H9 (cell line): ENCODE measurements around the gene NOP16. TPM values are rescaled to one million over a fixed set of nuclear protein-coding genes. Genes with fewer than 3 reads are reported as not detected.

ENCODE experiments used
- DNase-seq: peaks from one replicate; pipeline ENCODE4 v3.0.0-alpha.2; 2017
- H2AFZ ChIP-seq: one replicate; pipeline ENCODE4 v1.6.1; 2013; ENCODE audit warnings: mild to moderate bottlenecking, low read length, control low read depth, moderate library complexity
- H2AK5ac ChIP-seq: 2 replicates; pipeline ENCODE4 v1.6.1; 2013; ENCODE audit warnings: low read length, control low read depth, mixed read lengths; ENCODE audit not compliant: insufficient read length
- H2BK120ac ChIP-seq: one replicate; pipeline ENCODE4 v1.6.1; 2013; ENCODE audit warnings: low read depth, mild to moderate bottlenecking, low read length, control low read depth, inconsistent platforms; ENCODE audit not compliant: poor library complexity, severe bottlenecking
- H2BK12ac ChIP-seq: 2 replicates; pipeline ENCODE4 v1.6.1; 2013; ENCODE audit warnings: low read length, control low read depth, mixed read lengths, low read depth; ENCODE audit not compliant: insufficient read length
- H2BK15ac ChIP-seq: 2 replicates; pipeline ENCODE4 v1.6.1; 2013; ENCODE audit warnings: low read depth, low read length, control low read depth
- H2BK20ac ChIP-seq: one replicate; pipeline ENCODE4 v1.6.1; 2013; ENCODE audit warnings: low read depth, mild to moderate bottlenecking, low read length, control low read depth, inconsistent platforms; ENCODE audit not compliant: poor library complexity, severe bottlenecking
- H2BK5ac ChIP-seq: 2 replicates; pipeline ENCODE4 v1.6.1; 2013; ENCODE audit warnings: low read length, control low read depth, mixed read lengths; ENCODE audit not compliant: insufficient read length
- H3K14ac ChIP-seq: 2 replicates; pipeline ENCODE4 v1.6.1; 2013; ENCODE audit warnings: low read length, control low read depth; ENCODE audit not compliant: insufficient read depth
- H3K18ac ChIP-seq: 2 replicates; pipeline ENCODE4 v1.6.1; 2013; ENCODE audit warnings: low read depth, mild to moderate bottlenecking, mixed read lengths, low read length, control low read depth; ENCODE audit not compliant: insufficient read length
- H3K23ac ChIP-seq: 2 replicates; pipeline ENCODE4 v1.6.1; 2013; ENCODE audit warnings: low read length, control low read depth, mixed read lengths, low read depth; ENCODE audit not compliant: insufficient read length
- H3K23me2 ChIP-seq: 2 replicates; pipeline ENCODE4 v1.6.1; 2013; ENCODE audit warnings: low read depth, mild to moderate bottlenecking, mixed read lengths, low read length, control low read depth; ENCODE audit not compliant: insufficient read length, poor library complexity, severe bottlenecking
- H3K27ac ChIP-seq: 2 replicates; pipeline ENCODE4 v1.5.1; 2013; ENCODE audit warnings: low read length, control low read depth, mixed read lengths, low read depth; ENCODE audit not compliant: insufficient read length
- H3K27me3 ChIP-seq: 2 replicates; pipeline ENCODE4 v1.6.1; 2013; ENCODE audit warnings: low read length, control low read depth, inconsistent platforms; ENCODE audit not compliant: insufficient read depth
- H3K4ac ChIP-seq: 2 replicates; pipeline ENCODE4 v1.6.1; 2013; ENCODE audit warnings: low read depth, mild to moderate bottlenecking, control low read depth, inconsistent platforms, low read length, moderate library complexity
- H3K4me1 ChIP-seq: 2 replicates; pipeline ENCODE4 v1.6.1; 2013; ENCODE audit warnings: low read length, control low read depth, inconsistent platforms; ENCODE audit not compliant: insufficient read depth
- H3K4me2 ChIP-seq: 2 replicates; pipeline ENCODE4 v1.6.1; 2013; ENCODE audit warnings: low read length, control low read depth, mixed read lengths; ENCODE audit not compliant: insufficient read length, insufficient read depth
- H3K56ac ChIP-seq: 2 replicates; pipeline ENCODE4 v1.6.1; 2013; ENCODE audit warnings: low read depth, mild to moderate bottlenecking, mixed read lengths, low read length, control low read depth; ENCODE audit not compliant: insufficient read length
- H3K79me1 ChIP-seq: 2 replicates; pipeline ENCODE4 v1.6.1; 2013; ENCODE audit warnings: low read depth, mild to moderate bottlenecking, moderate library complexity, low read length, control low read depth, inconsistent platforms; ENCODE audit not compliant: insufficient read depth, poor library complexity, severe bottlenecking
- H3K79me2 ChIP-seq: 2 replicates; pipeline ENCODE4 v1.6.1; 2013; ENCODE audit warnings: low read length, control low read depth, inconsistent platforms; ENCODE audit not compliant: insufficient read depth
- H3K9ac ChIP-seq: 2 replicates; pipeline ENCODE4 v1.6.1; 2013; ENCODE audit warnings: low read length, control low read depth, mixed read lengths; ENCODE audit not compliant: insufficient read length; ENCODE audit errors: extremely low read depth
- H3K9me3 ChIP-seq: one replicate; pipeline ENCODE4 v1.6.1; 2013; ENCODE audit warnings: low read depth, low read length, inconsistent platforms; ENCODE audit not compliant: control insufficient read depth
- H3T11ph ChIP-seq: one replicate; pipeline ENCODE4 v1.6.1; 2013; ENCODE audit warnings: mild to moderate bottlenecking, low read length, control low read depth, inconsistent platforms
- H4K20me1 ChIP-seq: one replicate; pipeline ENCODE4 v1.6.1; 2013; ENCODE audit not compliant: control insufficient read depth, insufficient read length, insufficient read depth
- H4K5ac ChIP-seq: 2 replicates; pipeline ENCODE4 v1.6.1; 2013; ENCODE audit warnings: low read depth, mild to moderate bottlenecking, mixed read lengths, low read length, control low read depth; ENCODE audit not compliant: insufficient read length
- H4K8ac ChIP-seq: replicated peaks from 2 replicates; pipeline ENCODE4 v1.6.1; 2013; ENCODE audit warnings: low read length, control low read depth, mixed read lengths, low read depth; ENCODE audit not compliant: insufficient read length
- H4K91ac ChIP-seq: 2 replicates; pipeline ENCODE4 v1.6.1; 2013; ENCODE audit warnings: low read depth, mild to moderate bottlenecking, moderate library complexity, mixed read lengths, low read length, control low read depth; ENCODE audit not compliant: insufficient read length
- H3K27ac Mint-ChIP-seq, 3 experiments: 2 replicates in 2 of 3; 3 replicates in 1 of 3; pipeline ENCODE4 v1.8.0; 2020 to 2021; ENCODE audit warnings: mixed read lengths in 3 of 3, mild to moderate bottlenecking in 1 of 3, moderate library complexity in 1 of 3
- H3K27me3 Mint-ChIP-seq: 2 replicates; pipeline ENCODE4 v1.8.0; 2021; ENCODE audit warnings: low read depth, mild to moderate bottlenecking, moderate library complexity, mixed read lengths
- H3K36me3 Mint-ChIP-seq, 3 experiments: 2 replicates in 2 of 3; 3 replicates in 1 of 3; pipeline ENCODE4 v1.8.0; 2020 to 2021; ENCODE audit warnings: low read depth in 3 of 3, mixed read lengths in 3 of 3; ENCODE audit not compliant: insufficient read depth in 1 of 3
- H3K4me1 Mint-ChIP-seq, 2 experiments: 2 replicates each; pipeline ENCODE4 v1.8.0; 2020; ENCODE audit warnings: mixed read lengths in 2 of 2
- H3K4me3 Mint-ChIP-seq, 2 experiments: 2 replicates in 1 of 2; 3 replicates in 1 of 2; pipeline ENCODE4 v1.8.0; 2020 to 2021; ENCODE audit warnings: mild to moderate bottlenecking in 2 of 2, mixed read lengths in 2 of 2, moderate library complexity in 1 of 2
- H3K9me3 Mint-ChIP-seq, 2 experiments: 2 replicates in 1 of 2; 3 replicates in 1 of 2; pipeline ENCODE4 v1.8.0; 2020; ENCODE audit warnings: mild to moderate bottlenecking in 2 of 2, mixed read lengths in 2 of 2, moderate library complexity in 1 of 2
- CTCF ChIP-seq: fragments of 200-600 bp; sonication (generic); conservative IDR thresholded peaks from 3 replicates; pipeline ENCODE4 v1.8.0; 2021; ENCODE audit warnings: antibody characterized with exemption, mild to moderate bottlenecking
- WGBS: extraction: QIAGEN DNeasy Blood & Tissue Kit; methylation state at CpG from one replicate; pipeline ENCODE4 v1.1.7; 2013; ENCODE audit warnings: missing lambda C conversion rate, low lambda C conversion rate, mixed read lengths; ENCODE audit not compliant: insufficient read length; ENCODE audit errors: extremely low coverage; 5-methylcytosine and 5-hydroxymethylcytosine counted together
- total RNA-seq: library from RNA; stranded (reverse); gene quantifications from 2 replicates; pipeline ENCODE4 v1.2.1, GENCODE V29; 2021

NOP16 gene
- total RNA-seq, 1 experiment from 2014 or later, result 114 TPM

GRCh38 chr5:176394881-176395675, 6.7 kb upstream of the NOP16 start:
- Mint-ChIP-seq H3K4me1 (no peaks in the 10 kb centered on the region), H3K9me3 (no peaks in the 10 kb centered on the region), H3K27ac (peak overlapping the region in 1 of 3 experiments; percentile 59; a peak in 2 of 7 replicates), H3K36me3 (peaks cover 0 to 7% (median 2%) of the 10 kb centered on the region in 3 experiments; a peak in 3 of 7 replicates), H3K27me3 (peaks cover 2% of the 10 kb centered on the region; the same call in 1 of the 2 replicates), H3K4me3 (no peak overlapping the region)
- Histone ChIP-seq H3K79me2 (no peaks in the 10 kb centered on the region), H2BK5ac (no peak overlapping the region), H3K23me2 (no peaks in the 10 kb centered on the region), H2BK20ac (no peak overlapping the region), H2AFZ (no peak overlapping the region), H3K4me2 (no peak overlapping the region), H3K9me3 (no peaks in the 10 kb centered on the region), H3K79me1 (no peaks in the 10 kb centered on the region), H2AK5ac (no peak overlapping the region), H3K56ac (no peak overlapping the region), H4K91ac (no peak overlapping the region), H3K27ac (no peak overlapping the region), H3T11ph (no peak overlapping the region), H3K18ac (no peak overlapping the region), H4K20me1 (no peaks in the 10 kb centered on the region), H3K14ac (no peak overlapping the region), H2BK12ac (no peak overlapping the region), H3K23ac (no peak overlapping the region), H3K4ac (no peak overlapping the region), H4K8ac (no peak overlapping the region), H4K5ac (no peak overlapping the region), H3K9ac (no peak overlapping the region), H2BK15ac (no peak overlapping the region), H3K4me1 (no peaks in the 10 kb centered on the region), H3K27me3 (no peaks in the 10 kb centered on the region), H2BK120ac (no peak overlapping the region)
- no peak for DNase-seq
- no peak for TF ChIP-seq CTCF
- no CpG with 5 or more reads among the region's 11 CpGs for WGBS
